K562 (cell line): ENCODE data around the gene AP1G2. TPM values are rescaled to one million over a fixed set of nuclear protein-coding genes. Genes with fewer than 3 reads are reported as not detected.

ENCODE experiments used
- ATAC-seq: fragments of 200-7000 bp; cut with Tn5 transposase; 3 replicates; pipeline ENCODE4 v1.9.1; 2020; ENCODE audit warnings: moderate library complexity
- BruUV-seq: library from RNA; stranded (reverse); fragments of 400-500 nt; replicated peaks from 2 replicates; lab custom pipeline; 2021; lab: Mats Ljungman, UMichigan
- CTCF ChIA-PET: fragments of 300-600 bp; formaldehyde crosslinking; extraction: SDS; loops from one replicate; lab custom pipeline; 2021; ENCODE audit warnings: low intra/inter-chr PET ratio; lab: Yijun Ruan, JAX
- POLR2A ChIA-PET: fragments of 300-600, 350-650 bp; sonication (Branson Sonifier 250); formaldehyde crosslinking; extraction: SDS; loops from one replicate; lab custom pipeline; 2021; ENCODE audit warnings: antibody characterized with exemption, inconsistent platforms; lab: Yijun Ruan, JAX
- DNase-seq, 4 experiments: peaks; one replicate each; pipeline versions ENCODE4 v3.0.0 to v3.0.0-alpha.2; 2011 to 2018; ENCODE audit warnings: low spot score in 3 of 4, mixed read lengths in 3 of 4; ENCODE audit errors: extremely low read depth in 1 of 4
- FAIRE-seq: peaks from 2 replicates; lab custom pipeline; 2011; peaks lifted over from hg19 to GRCh38; lab: Jason Lieb, UNC
- H2AFZ ChIP-seq: 2 replicates; pipeline ENCODE4 v1.6.0; 2011; ENCODE audit warnings: low read depth, low read length, control low read depth, inconsistent platforms
- H3K27ac ChIP-seq: fragments of 200-600 bp; 3 replicates; pipeline ENCODE4 v1.8.0; 2011; ENCODE audit warnings: low read depth, mild to moderate bottlenecking, control low read depth, inconsistent platforms, low read length, moderate library complexity, mixed read lengths; ENCODE audit errors: extremely low read depth
- H3K27me3 ChIP-seq, 2 experiments: fragments of 300-600 bp in 1 of 2; 2 replicates in 1 of 2; 3 replicates in 1 of 2; pipeline versions ENCODE4 v1.6.0 to v1.8.0; 2011; ENCODE audit warnings: inconsistent platforms in 2 of 2, low read length in 2 of 2, mild to moderate bottlenecking in 1 of 2, mixed read lengths in 1 of 2, moderate library complexity in 1 of 2; ENCODE audit not compliant: control insufficient read depth in 2 of 2, insufficient read depth in 2 of 2
- H3K36me3 ChIP-seq: fragments of 300-600 bp; 3 replicates; pipeline ENCODE4 v1.8.0; 2011; ENCODE audit warnings: mild to moderate bottlenecking, low read length, inconsistent platforms; ENCODE audit not compliant: control insufficient read depth, insufficient read depth
- H3K4me1 ChIP-seq, 2 experiments: fragments of 200-600 bp in 1 of 2; replicated peaks in 1 of 2; 2 replicates in 1 of 2; 3 replicates in 1 of 2; pipeline versions ENCODE4 v1.5.1 to v1.8.0; 2011; ENCODE audit warnings: inconsistent platforms in 2 of 2, low read length in 2 of 2, mild to moderate bottlenecking in 1 of 2, mixed read lengths in 1 of 2, moderate library complexity in 1 of 2; ENCODE audit not compliant: control insufficient read depth in 2 of 2, insufficient read depth in 2 of 2
- H3K4me2 ChIP-seq: 2 replicates; pipeline ENCODE4 v1.6.1; 2011; ENCODE audit warnings: low read length, control low read depth, inconsistent platforms, mixed read lengths; ENCODE audit not compliant: insufficient read depth
- H3K4me3 ChIP-seq: fragments of 200-600 bp; sonication (generic), shearing (Covaris generic); 2 replicates; pipeline ENCODE4 v1.5.1; 2016; ENCODE audit warnings: control low read depth, inconsistent platforms
- H3K79me2 ChIP-seq: fragments of 200-600 bp; 3 replicates; pipeline ENCODE4 v1.8.0; 2011; ENCODE audit warnings: low read length, inconsistent platforms; ENCODE audit not compliant: control insufficient read depth, insufficient read depth
- H3K9ac ChIP-seq, 2 experiments: 2 replicates each; pipeline versions ENCODE4 v1.6.0 to v1.6.1; 2011; ENCODE audit warnings: low read depth in 2 of 2, low read length in 2 of 2, control low read depth in 1 of 2, inconsistent platforms in 1 of 2, mild to moderate bottlenecking in 1 of 2, mixed read lengths in 1 of 2; ENCODE audit not compliant: insufficient read depth in 1 of 2
- H3K9me1 ChIP-seq: one replicate; pipeline ENCODE4 v1.6.0; 2011; ENCODE audit warnings: inconsistent platforms, mild to moderate bottlenecking, low read length, moderate library complexity; ENCODE audit not compliant: control insufficient read depth, insufficient read depth
- H3K9me3 ChIP-seq: replicated peaks from 2 replicates; pipeline ENCODE4 v1.5.1; 2011; ENCODE audit warnings: low read depth, low read length, inconsistent platforms; ENCODE audit not compliant: control insufficient read depth, insufficient read depth
- H4K20me1 ChIP-seq: replicated peaks from 2 replicates; pipeline ENCODE4 v1.6.1; 2011; ENCODE audit warnings: low read length, inconsistent platforms, mixed read lengths; ENCODE audit not compliant: control insufficient read depth, insufficient read depth
- HMG20A ChIP-seq: fragments of 450-650 bp; formaldehyde crosslinking; conservative IDR thresholded peaks from 2 replicates; pipeline ENCODE4 v1.4.0; 2020; ENCODE audit warnings: mild to moderate bottlenecking, mixed read lengths
- KHSRP ChIP-seq: fragments of 450-650 bp; IDR thresholded peaks from 2 replicates; pipeline ENCODE4 v1.6.1; 2017
- NELFE ChIP-seq: IDR thresholded peaks from 2 replicates; pipeline ENCODE4 v1.6.1; 2011; ENCODE audit warnings: mild to moderate bottlenecking; ENCODE audit not compliant: insufficient read depth, insufficient read length
- SAFB ChIP-seq: fragments of 200-400 bp; formaldehyde crosslinking; IDR thresholded peaks from 2 replicates; pipeline ENCODE4 v1.6.1; 2017; ENCODE audit warnings: low read depth, low read length, borderline replicate concordance
- ZNF75A ChIP-seq: fragments of 450-650 bp; formaldehyde crosslinking; IDR thresholded peaks from 2 replicates; pipeline ENCODE4 v1.4.0; 2020; ENCODE audit warnings: mild to moderate bottlenecking
- WGBS: fragments of 100-300 bp; shearing (Covaris generic); methylation state at CpG from one replicate; pipeline ENCODE4 v1.1.6; 2016; ENCODE audit warnings: low coverage, mixed read lengths; ENCODE audit not compliant: insufficient coverage; ENCODE audit errors: missing lambda C conversion rate; 5-methylcytosine and 5-hydroxymethylcytosine counted together
- in situ Hi-C: fragments of 300-500 bp; cut with MboI; formaldehyde crosslinking; loops from 4 replicates; pipeline ENCODE4 v1.15.0; 2018; ENCODE audit warnings: inconsistent platforms, mixed read lengths
- intact Hi-C: fragments of 100-400 bp; cut with micrococcal nuclease; formaldehyde crosslinking; loops from 2 replicates; pipeline ENCODE4 v1.14.2; 2022
- polyA plus RNA-seq, 8 experiments: library from polyadenylated mRNA; depleted of rRNA in 4 of 8; stranded (reverse) in 5 of 8; unstranded in 3 of 8; fragments of >200 nt; fragmentation: Nextera tagmentation in 2 of 8; fragmentation: Illumina TruSeq in 1 of 8; extraction: Ambion mirVana in 2 of 8; extraction: Trizol in 1 of 8; gene quantifications; 2 replicates each; pipeline versions ENCODE4 v1.2.1 to v1.2.3, GENCODE V29; 2011 to 2014; ENCODE audit warnings: inconsistent platforms in 1 of 8, missing spikeins in 1 of 8
- total RNA-seq, 7 experiments: library from RNA; depleted of rRNA in 6 of 7; stranded (reverse); fragments of >200 nt in 6 of 7; fragmentation: Illumina TruSeq in 2 of 7; extraction: Trizol in 2 of 7; gene quantifications; 2 replicates each; pipeline versions ENCODE4 v1.2.1 to v1.2.3, GENCODE V29; 2011 to 2021; ENCODE audit warnings: low replicate concordance in 1 of 7

AP1G2 gene
- total and polyA plus RNA-seq, 9 of the 15 experiments (the other 6 are each of a cell fraction or from before 2014, with no cell fraction given) = 19.1 to 83.5 (median 33.3) TPM

DNA sequence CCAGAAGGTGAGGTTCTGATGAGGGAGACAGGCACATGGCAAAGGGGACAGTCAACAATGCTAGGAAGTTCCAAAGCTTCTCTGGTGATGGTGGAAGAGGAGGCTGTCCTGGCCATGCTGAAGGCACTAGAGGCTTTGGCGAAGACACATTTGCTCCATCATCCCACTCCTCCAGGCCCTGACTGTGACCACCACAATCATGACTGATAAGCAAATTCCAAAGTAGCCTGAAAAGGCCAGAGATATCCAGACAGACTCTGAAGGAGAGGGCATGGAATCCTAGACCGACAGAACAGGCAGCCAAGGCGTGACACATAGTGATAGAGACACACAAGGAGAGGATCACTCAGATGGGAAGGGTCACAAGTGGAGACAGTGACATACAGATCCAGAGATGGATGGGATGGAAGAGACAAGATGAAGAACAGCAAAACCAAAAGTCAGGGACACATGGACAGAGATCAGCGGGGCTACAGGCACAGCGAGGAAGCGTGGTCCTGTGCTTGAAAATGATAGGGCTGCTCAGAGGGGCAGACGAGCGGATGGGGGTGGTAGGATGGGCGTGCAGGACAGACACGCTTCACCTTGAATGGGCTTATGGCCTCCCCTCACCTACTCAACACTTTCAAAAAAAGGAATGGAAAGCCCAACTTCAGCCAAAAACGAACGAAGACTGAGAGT lies 17.3 kb downstream of the AP1G2 start:
- POLR2A ChIA-PET = interaction anchor here (0.7 kb wide), 1 partner anchor 8 kb away, joined by 5 read pairs; no protein-coding TSS in a partner anchor
- Histone ChIP-seq H3K9ac (peak overlapping the region in 1 of 2 experiments; percentile 83; a peak in 2 of 4 replicates), H3K27me3 (peaks cover 0 to 9% of the 10 kb centered on the region in 2 experiments; a peak in 1 of 5 replicates), H3K4me1 (peaks cover 11 to 16% of the 10 kb centered on the region in 2 experiments; a peak in 4 of 5 replicates), H3K9me1 (no peaks in the 10 kb centered on the region), H4K20me1 (no peaks in the 10 kb centered on the region), H3K9me3 (no peaks in the 10 kb centered on the region), H3K27ac (no peak overlapping the region), H3K4me2 (peak overlapping the region; percentile 84), H3K4me3 (peak overlapping the region; percentile 47), H3K79me2 (no peaks in the 10 kb centered on the region), H3K36me3 (no peaks in the 10 kb centered on the region), H2AFZ (peak overlapping the region; percentile 16; the same call in 1 of the 2 replicates)
- no peak for ATAC-seq
- BruUV-seq = no TSS peak
- intact Hi-C loops (loop anchor here (10.0 kb wide), 1 partner anchor 225 kb away; the partner anchor contains the start of gene PABPN1), in situ Hi-C loops (no loop called here)
- CTCF ChIA-PET = interaction anchor here (0.6 kb wide), 1 partner anchor 218 kb away, joined by 5 read pairs; no protein-coding TSS in a partner anchor
- TF ChIP-seq NELFE = no peak
- no peak for TF ChIP-seq KHSRP
- no peak for TF ChIP-seq SAFB
- TF ChIP-seq HMG20A = no peak
- no peak for TF ChIP-seq ZNF75A
- DNase-seq = no peak
- no peak for FAIRE-seq
- WGBS = 18% methylated on average over 4 of the region's 12 CpGs
